AG10803 (cell line): ENCODE data around the gene NAP1L1.

Experiments used
- DNase-seq: peaks from one replicate; pipeline ENCODE4 v3.0.0; 2010; ENCODE audit warnings: low read depth
- H3K4me3 ChIP-seq: 2 replicates; pipeline ENCODE4 v1.5.1; 2011; ENCODE audit warnings: mild to moderate bottlenecking, low read length, control low read depth
- CTCF ChIP-seq: conservative IDR thresholded peaks from 2 replicates; pipeline ENCODE4 v1.5.1; 2011; ENCODE audit warnings: mild to moderate bottlenecking, low read length, control low read depth, inconsistent platforms

The NAP1L1 gene

GRCh38 chr12:76083904-76084862 lies at the start of gene NAP1L1:
NAP1L1 (minus strand) TSS chr12:76084685; CDS start chr12:76074219, 10,466 bp downstream.
- peak; percentile 98 for DNase-seq
- H3K4me3 ChIP-seq: peak within 1 kb of the TSS; percentile 78
- TF ChIP-seq CTCF: no peak

- TF ChIP-seq CTCF: no peak
- no peak overlapping the region for H3K4me3 ChIP-seq
- no peak for DNase-seq
Measured at GRCh38 chr12:76127588-76127987, 43.1 kb upstream of the NAP1L1 start.

GRCh38 chr12:76124456-76124855 lies 40.0 kb upstream of the NAP1L1 start:
- DNase-seq: no peak
- no peak for TF ChIP-seq CTCF
- H3K4me3 ChIP-seq: no peak overlapping the region

- DNase-seq: peak; percentile 60
- no peak overlapping the region for H3K4me3 ChIP-seq
- TF ChIP-seq CTCF: no peak
Measured at GRCh38 chr12:76123259-76124212, 39.1 kb upstream of the NAP1L1 start.

- DNase-seq: no peak
- no peak for TF ChIP-seq CTCF
Measured at GRCh38 chr12:76119887-76120286, 35.4 kb upstream of the NAP1L1 start.

GRCh38 chr12:76117751-76118150 lies 33.3 kb upstream of the NAP1L1 start:
- no peak overlapping the region for H3K4me3 ChIP-seq
- no peak for TF ChIP-seq CTCF
- DNase-seq: no peak

More at GRCh38 chr12:76119887-76120286, 35.4 kb upstream of the NAP1L1 start:
- no peak overlapping the region for H3K4me3 ChIP-seq
